Right atrium auricular region (tissue), 2 donors: Measurements from ENCODE around the gene RPL3. TPM values are rescaled to one million over a fixed set of nuclear protein-coding genes. Genes with fewer than 3 reads are reported as not detected.

Experiments
- DNase-seq: peaks from one replicate; pipeline ENCODE4 v3.0.0-alpha.2; 2019; ENCODE audit warnings: low spot score
- H3K27ac ChIP-seq, 2 donors: fragments of 200-600 bp; sonication (generic); 1 replicate in 1 of 2; 2 replicates in 1 of 2; pipeline ENCODE4 v1.5.1; 2016 to 2019
- H3K27me3 ChIP-seq, 2 donors: fragments of 200-600 bp; sonication (generic); one replicate each; pipeline versions ENCODE4 v1.5.1 to v1.6.0; 2017 to 2019
- H3K36me3 ChIP-seq: fragments of 200-600 bp; sonication (generic); one replicate; pipeline ENCODE4 v1.5.1; 2016
- H3K4me1 ChIP-seq, 2 donors: fragments of 200-600 bp; sonication (generic); one replicate each; pipeline versions ENCODE4 v1.5.1 to v1.6.0; 2017 to 2019
- H3K4me3 ChIP-seq, 2 donors: fragments of 200-600 bp; sonication (generic); 1 replicate in 1 of 2; 2 replicates in 1 of 2; pipeline ENCODE4 v1.5.1; 2017 to 2019; ENCODE audit warnings: mild to moderate bottlenecking in 1 of 2, moderate library complexity in 1 of 2
- H3K9me3 ChIP-seq, 2 donors: fragments of 200-600 bp; sonication (generic); one replicate each; pipeline ENCODE4 v1.5.1; 2019
- total RNA-seq, 2 donors: library from RNA; depleted of rRNA; stranded (reverse); fragments of >200 nt; gene quantifications; one replicate each; pipeline ENCODE4 v1.1.0, GENCODE V29; 2016
- TF ChIP-seq, protein P1 (sequence below), 2 donors: fragments of 200-600 bp; sonication (generic); IDR thresholded peaks; one replicate each; pipeline ENCODE4 v1.5.1; 2019; ENCODE audit warnings: antibody characterized with exemption in 2 of 2

RPL3 gene
- total RNA-seq, 2 donors from 2014 or later = 440 to 1,190 TPM

DNA sequence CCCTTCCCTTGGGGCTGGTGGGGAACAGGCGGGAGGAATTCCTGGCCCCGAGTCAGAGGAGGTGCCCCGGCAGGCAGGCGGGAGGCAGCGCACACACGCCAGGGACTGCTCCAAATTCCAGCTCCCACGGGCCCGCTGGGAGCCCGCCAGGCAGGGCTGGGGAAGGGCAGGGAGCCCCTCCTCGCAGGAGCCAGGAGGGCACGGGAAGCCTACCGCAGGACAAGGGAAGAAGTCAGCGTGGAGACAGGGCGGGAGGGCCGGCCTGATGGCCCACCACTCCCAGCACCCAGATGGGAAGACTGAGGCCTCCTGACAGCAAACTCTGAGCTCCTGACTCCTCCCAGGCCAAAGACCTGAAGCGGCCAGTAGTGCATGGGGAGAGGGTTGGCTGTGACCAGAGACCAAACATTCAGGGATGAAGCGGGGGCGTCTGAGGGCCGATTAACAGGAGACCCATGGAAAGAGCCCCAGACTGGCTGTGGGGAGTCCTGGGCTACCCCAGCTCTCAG is 22.4 kb downstream of the RPL3 start:
- no peaks in the 10 kb centered on the region for H3K36me3 ChIP-seq
- no peak overlapping the region for H3K4me3 ChIP-seq
- no peaks in the 10 kb centered on the region for H3K9me3 ChIP-seq
- no peak for DNase-seq
- H3K4me1 ChIP-seq = peaks cover 0 to 62% of the 10 kb centered on the region in 2 donors
- no peaks in the 10 kb centered on the region for H3K27me3 ChIP-seq
- H3K27ac ChIP-seq = peak overlapping the region; percentile 68 to 69
- TF ChIP-seq, protein P1, sequence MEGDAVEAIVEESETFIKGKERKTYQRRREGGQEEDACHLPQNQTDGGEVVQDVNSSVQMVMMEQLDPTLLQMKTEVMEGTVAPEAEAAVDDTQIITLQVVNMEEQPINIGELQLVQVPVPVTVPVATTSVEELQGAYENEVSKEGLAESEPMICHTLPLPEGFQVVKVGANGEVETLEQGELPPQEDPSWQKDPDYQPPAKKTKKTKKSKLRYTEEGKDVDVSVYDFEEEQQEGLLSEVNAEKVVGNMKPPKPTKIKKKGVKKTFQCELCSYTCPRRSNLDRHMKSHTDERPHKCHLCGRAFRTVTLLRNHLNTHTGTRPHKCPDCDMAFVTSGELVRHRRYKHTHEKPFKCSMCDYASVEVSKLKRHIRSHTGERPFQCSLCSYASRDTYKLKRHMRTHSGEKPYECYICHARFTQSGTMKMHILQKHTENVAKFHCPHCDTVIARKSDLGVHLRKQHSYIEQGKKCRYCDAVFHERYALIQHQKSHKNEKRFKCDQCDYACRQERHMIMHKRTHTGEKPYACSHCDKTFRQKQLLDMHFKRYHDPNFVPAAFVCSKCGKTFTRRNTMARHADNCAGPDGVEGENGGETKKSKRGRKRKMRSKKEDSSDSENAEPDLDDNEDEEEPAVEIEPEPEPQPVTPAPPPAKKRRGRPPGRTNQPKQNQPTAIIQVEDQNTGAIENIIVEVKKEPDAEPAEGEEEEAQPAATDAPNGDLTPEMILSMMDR (IDR thresholded peaks at IDR 0.05) = no peak

DNA sequence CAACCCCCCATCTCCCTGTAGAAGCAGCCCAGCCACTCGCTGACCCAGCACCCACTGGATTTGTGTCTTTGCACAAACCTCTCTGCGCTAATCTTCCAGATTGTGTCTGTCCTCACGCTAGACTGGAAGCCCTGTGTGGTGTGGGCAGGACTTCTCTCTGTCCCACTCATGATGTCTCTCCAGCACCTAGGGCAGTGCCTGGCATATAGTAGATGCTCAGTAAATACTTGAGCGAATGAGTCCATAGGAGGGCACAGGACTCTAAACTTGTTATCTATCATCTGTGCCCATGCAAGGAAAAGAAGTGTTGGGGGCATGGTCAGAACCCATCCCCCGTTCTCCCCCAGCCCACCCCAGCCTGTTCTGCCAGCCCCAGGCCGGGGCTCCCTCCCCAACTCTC is 22.9 kb downstream of the RPL3 start:
- no peaks in the 10 kb centered on the region for H3K27me3 ChIP-seq
- H3K9me3 ChIP-seq = no peaks in the 10 kb centered on the region
- TF ChIP-seq, protein P1 (IDR thresholded peaks at IDR 0.05) = no peak
- peaks cover 0 to 66% of the 10 kb centered on the region in 2 donors for H3K4me1 ChIP-seq
- H3K27ac ChIP-seq = peak overlapping the region in 1 of 2 donors; percentile 69
- no peaks in the 10 kb centered on the region for H3K36me3 ChIP-seq
- DNase-seq = no peak
- no peak overlapping the region for H3K4me3 ChIP-seq

DNA sequence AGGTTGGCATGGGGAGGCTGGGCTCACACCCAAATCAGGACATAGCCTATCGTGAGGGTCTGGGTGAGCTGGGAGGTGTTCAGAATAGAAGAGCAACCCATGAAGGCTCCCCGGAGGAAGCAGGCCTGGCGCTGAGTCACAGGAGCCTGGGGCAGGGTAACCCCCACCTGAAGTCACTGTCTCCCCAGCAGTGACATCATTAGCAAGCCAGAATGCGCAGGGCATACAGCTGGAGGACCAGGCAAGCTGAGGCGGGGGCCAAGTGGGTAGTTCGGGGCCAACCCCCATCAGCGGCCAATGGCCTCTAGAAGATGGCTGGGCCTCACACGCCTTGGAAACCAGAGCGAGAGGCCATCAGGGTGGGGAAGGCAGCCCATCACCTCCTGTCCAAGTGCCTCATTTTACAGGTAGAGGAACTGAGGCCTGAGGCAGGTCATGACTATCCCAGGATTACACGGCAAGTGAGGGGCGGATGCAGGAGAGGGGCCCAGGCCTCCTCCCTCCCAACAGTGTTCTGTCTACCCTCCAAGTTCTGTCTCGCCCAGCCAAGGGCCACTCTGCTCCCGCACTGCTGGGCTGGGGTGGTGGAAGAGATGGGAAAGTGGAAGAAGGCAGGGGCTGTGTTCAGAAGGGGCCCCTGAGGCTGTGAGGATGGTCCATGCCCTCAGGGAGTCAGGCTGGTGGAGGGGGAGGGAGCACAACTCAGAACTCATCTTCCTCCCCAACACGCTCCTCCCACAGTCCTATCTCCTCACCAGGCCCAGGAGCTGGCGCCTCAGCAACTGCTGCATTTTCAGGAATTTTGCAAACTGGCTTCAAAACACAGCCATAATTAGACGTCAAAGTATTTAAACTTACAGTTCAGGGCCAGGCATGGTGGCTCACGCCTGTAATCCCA is 24.6 kb downstream of the RPL3 start:
- H3K27me3 ChIP-seq = no peaks in the 10 kb centered on the region
- H3K4me3 ChIP-seq = no peak overlapping the region
- TF ChIP-seq, protein P1 (IDR thresholded peaks at IDR 0.05) = no peak
- no peaks in the 10 kb centered on the region for H3K36me3 ChIP-seq
- peaks cover 0 to 65% of the 10 kb centered on the region in 2 donors for H3K4me1 ChIP-seq
- no peak overlapping the region for H3K27ac ChIP-seq
- H3K9me3 ChIP-seq = no peaks in the 10 kb centered on the region
- no peak for DNase-seq

DNA sequence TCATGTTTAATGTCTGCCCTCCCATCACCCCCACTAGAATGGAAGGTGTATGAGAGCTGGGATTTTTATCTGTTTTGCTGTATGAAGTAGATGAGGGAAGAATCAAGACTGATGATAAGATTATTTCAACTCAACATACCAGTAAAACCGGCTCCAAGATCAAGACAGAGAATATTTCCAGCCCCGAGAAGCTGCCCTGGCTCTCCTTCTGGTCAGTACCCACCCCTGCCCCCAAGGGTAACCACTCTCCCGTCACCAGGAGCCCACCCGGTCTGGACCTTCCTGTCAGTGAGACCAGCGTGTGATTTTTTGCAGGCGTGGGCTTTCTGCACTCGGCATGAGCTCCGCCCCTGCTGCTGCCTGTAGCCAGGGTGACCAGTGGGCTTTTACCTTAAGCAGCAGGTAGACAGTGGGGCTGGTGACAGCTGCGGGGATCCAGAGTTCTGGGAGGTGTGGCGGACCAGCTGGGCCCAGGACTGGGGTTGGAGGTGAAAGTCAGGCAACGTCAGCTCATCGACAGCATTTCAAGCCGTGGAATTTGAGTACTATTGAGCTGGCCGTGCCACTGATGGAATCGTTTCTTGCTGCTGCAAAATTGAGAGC is 25.6 kb downstream of the RPL3 start:
- no peaks in the 10 kb centered on the region for H3K27me3 ChIP-seq
- TF ChIP-seq, protein P1 (IDR thresholded peaks at IDR 0.05) = no peak
- no peaks in the 10 kb centered on the region for H3K9me3 ChIP-seq
- H3K4me1 ChIP-seq = peaks cover 0 to 59% of the 10 kb centered on the region in 2 donors
- no peak for DNase-seq
- H3K4me3 ChIP-seq = no peak overlapping the region
- H3K36me3 ChIP-seq = no peaks in the 10 kb centered on the region
- H3K27ac ChIP-seq = no peak overlapping the region

DNA sequence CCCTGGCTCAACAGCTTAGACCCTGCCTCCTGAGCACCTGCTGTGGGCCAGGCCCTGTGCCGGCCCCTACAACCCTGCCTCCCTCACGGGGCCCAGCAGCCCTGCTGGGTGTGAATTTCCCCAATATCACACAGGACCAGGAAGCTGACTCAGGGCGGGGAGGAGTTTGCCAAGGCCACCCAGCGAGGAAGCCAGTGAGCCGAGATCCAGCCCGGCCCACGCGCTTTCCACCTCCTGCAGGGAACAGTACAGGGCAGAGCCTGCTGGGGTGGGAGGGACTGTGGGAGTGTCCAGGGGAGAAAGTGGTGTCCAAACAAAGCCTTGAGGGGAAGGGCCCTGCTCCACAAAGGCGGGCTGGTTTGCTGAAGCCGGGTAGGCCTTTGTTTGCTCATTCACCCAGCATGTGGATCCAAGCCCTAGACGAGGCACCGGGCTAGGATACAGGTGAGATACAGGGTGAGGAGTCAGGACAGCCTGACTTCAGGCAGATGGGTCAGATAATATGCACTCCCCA is 26.8 kb downstream of the RPL3 start:
- Histone ChIP-seq H3K27ac (peak overlapping the region; percentile 63 to 82), H3K4me3 (no peak overlapping the region)
- DNase-seq = peak; percentile 96

More for the DNA sequence above, 26.8 kb downstream of the RPL3 start:
- H3K4me1 ChIP-seq = peaks cover 0 to 46% of the 10 kb centered on the region in 2 donors
- no peaks in the 10 kb centered on the region for H3K36me3 ChIP-seq
- no peaks in the 10 kb centered on the region for H3K27me3 ChIP-seq
- TF ChIP-seq, protein P1 (IDR thresholded peaks at IDR 0.05) = no peak
- no peaks in the 10 kb centered on the region for H3K9me3 ChIP-seq
